ENCODE measurements around the gene ULK2. TPM values are rescaled to one million over a fixed set of nuclear protein-coding genes. Genes with fewer than 3 reads are reported as not detected.
A peak's percentile ranks its signal among the peaks of the same experiment; 100 is the strongest.

Gene ULK2
- total RNA-seq (2014; rRNA removed) (15.8 and 30.2 TPM in 2 replicates), Bru-seq, nascent RNA (percentile 45 among the genes with signal in this experiment), BruChase-seq, experiment 1, labeled RNA remaining after a 6-hour chase (percentile 42 among the genes with signal in this experiment), BruChase-seq, experiment 2, labeled RNA remaining after a 2-hour chase (percentile 46 among the genes with signal in this experiment)
- long read RNA-seq, full-length matches to known transcripts = 3 of 12 reads
- long read RNA-seq, partial matches to known transcripts = 5 of 12 reads
- long read RNA-seq, other reads (novel, unspliced or antisense) = 4 of 12 reads

- H3K9me3 ChIP-seq (ENCODE audit: low read length) = no peaks in the 10 kb centered on the region
- H4K20me1 ChIP-seq (ENCODE audit: low read length) = no peaks in the 10 kb centered on the region
- no peaks in the 10 kb centered on the region for H3K79me2 ChIP-seq (ENCODE audit: low read length)
- ChIA-PET CTCF (no interaction called here), POLR2A (ENCODE audit: unreplicated experiment) (no interaction called here)
- no peaks in the 10 kb centered on the region for H3K36me3 ChIP-seq (ENCODE audit: low read depth, low read length)
- no TSS peak for BruUV-seq (replicated peaks)
- H3K9me2 ChIP-seq (replicated peaks; ENCODE audit: low read length) = no peaks in the 10 kb centered on the region
- DNase-seq (peak; percentile 61), ATAC-seq (peak; percentile 67)
- TF ChIP-seq CTCF (conservative IDR thresholded peaks at IDR 0.05; ENCODE audit: low read depth, low read length) = no peak
- no peak for TF ChIP-seq EZH2phosphoT487 (IDR thresholded peaks at IDR 0.05; ENCODE audit: borderline replicate concordance, low read length)
- TF ChIP-seq EZH2 (IDR thresholded peaks at IDR 0.05; ENCODE audit: low read length, unreplicated experiment) = no peak
- H3K27me3 ChIP-seq (ENCODE audit: low read length) = no peaks in the 10 kb centered on the region
- peak within 1 kb of the TSS; percentile 98 for H2AFZ ChIP-seq (ENCODE audit: low read length)
- intact Hi-C loops (cut with micrococcal nuclease) = loop anchor here (5.0 kb wide), 1 partner anchor 35 kb away; no protein-coding TSS in a partner anchor
- peak within 1 kb of the TSS; percentile 99 for H3K4me2 ChIP-seq (ENCODE audit: low read length)
- H3K4me1 ChIP-seq (ENCODE audit: insufficient read depth, low read length) = peaks cover 6% of the 10 kb centered on the region; the same call in 1 of the 2 replicates
- peak within 1 kb of the TSS; percentile 77 for H3K4me3 ChIP-seq (ENCODE audit: low read length)
- no peaks in the 10 kb centered on the region for H3F3A ChIP-seq (ENCODE audit: low read length, unreplicated experiment)
- H3K27ac ChIP-seq (ENCODE audit: low read length) = no peak within 1 kb of the TSS
- H3K9ac ChIP-seq (ENCODE audit: low read length) = peak within 1 kb of the TSS; percentile 77
Measured at GRCh38 chr17:19867329-19868078, at the start of gene ULK2. Gene ULK2 (minus strand): TSS chr17:19867936. CDS start chr17:19867417, 519 bp downstream.

GRCh38 chr17:19915245-19915978, 47.7 kb upstream of the ULK2 start:
- Histone ChIP-seq H3K4me1 (ENCODE audit: insufficient read depth, low read length) (no peaks in the 10 kb centered on the region), H4K20me1 (ENCODE audit: low read length) (no peaks in the 10 kb centered on the region), H3K9me3 (ENCODE audit: low read length) (no peaks in the 10 kb centered on the region), H3F3A (ENCODE audit: low read length, unreplicated experiment) (no peaks in the 10 kb centered on the region), H3K4me2 (ENCODE audit: low read length) (no peak overlapping the region), H3K27ac (ENCODE audit: low read length) (no peak overlapping the region), H2AFZ (ENCODE audit: low read length) (no peak overlapping the region), H3K79me2 (ENCODE audit: low read length) (no peaks in the 10 kb centered on the region), H3K4me3 (ENCODE audit: low read length) (no peak overlapping the region), H3K9ac (ENCODE audit: low read length) (no peak overlapping the region), H3K36me3 (ENCODE audit: low read depth, low read length) (peaks cover 24% of the 10 kb centered on the region), H3K9me2 (replicated peaks; ENCODE audit: low read length) (no peaks in the 10 kb centered on the region), H3K27me3 (ENCODE audit: low read length) (no peaks in the 10 kb centered on the region)
- ATAC-seq (no peak), DNase-seq (no peak)
- BruUV-seq (replicated peaks) = no TSS peak
- POLR2A ChIA-PET (ENCODE audit: unreplicated experiment) = no interaction called here
- intact Hi-C loops (cut with micrococcal nuclease) = no loop called here
- CTCF ChIA-PET = no interaction called here
- TF ChIP-seq EZH2 (IDR thresholded peaks at IDR 0.05; ENCODE audit: low read length, unreplicated experiment) (no peak), CTCF (conservative IDR thresholded peaks at IDR 0.05; ENCODE audit: low read depth, low read length) (no peak), EZH2phosphoT487 (IDR thresholded peaks at IDR 0.05; ENCODE audit: borderline replicate concordance, low read length) (no peak)

Measured in PC-3 (cell line).